HepG2 (cell line): Measurements from ENCODE around the gene CCNYL1. TPM values are rescaled to one million over a fixed set of nuclear protein-coding genes. Genes with fewer than 3 reads are reported as not detected.

Experiments used
- HES4 ChIP-seq: sonication (generic); formaldehyde crosslinking; IDR thresholded peaks from 2 replicates; pipeline ENCODE4 v1.9.0; 2021; ENCODE audit warnings: mild to moderate bottlenecking, missing genetic modification reagents, borderline replicate concordance
- HNRNPH1 ChIP-seq: fragments of 200-400 bp; formaldehyde crosslinking; optimal IDR thresholded peaks from 2 replicates; pipeline ENCODE3; 2017; ENCODE audit warnings: mild to moderate bottlenecking, low read depth, low read length
- MYC ChIP-seq: sonication (generic); formaldehyde crosslinking; IDR thresholded peaks from 2 replicates; pipeline ENCODE4 v1.9.0; 2021; ENCODE audit warnings: missing genetic modification reagents, borderline replicate concordance
- PPARG ChIP-seq: conservative IDR thresholded peaks from 2 replicates; pipeline ENCODE4 v1.6.1; 2016; ENCODE audit warnings: missing biosample characterization, missing genetic modification reagents
- RFX3 ChIP-seq: IDR thresholded peaks from 2 replicates; pipeline ENCODE4 v1.6.1; 2016; ENCODE audit warnings: missing biosample characterization, missing genetic modification reagents
- SIN3A ChIP-seq: IDR thresholded peaks from 2 replicates; pipeline ENCODE4 v1.6.1; 2011; ENCODE audit warnings: low read depth, mild to moderate bottlenecking, control low read depth, low read length, borderline replicate concordance
- SOX13 ChIP-seq, 3 experiments: fragments of 450-650 bp in 1 of 3; sonication (generic) in 1 of 3; formaldehyde crosslinking in 1 of 3; IDR thresholded peaks in 2 of 3; conservative IDR thresholded peaks in 1 of 3; 2 replicates each; pipeline versions ENCODE4 v1.5.0 to v1.6.1; 2016 to 2020; ENCODE audit warnings: antibody characterized with exemption in 1 of 3, mild to moderate bottlenecking in 1 of 3, missing compliant biosample characterization in 1 of 3, missing genetic modification reagents in 1 of 3, moderate library complexity in 1 of 3
- SP4 ChIP-seq: sonication (generic); formaldehyde crosslinking; IDR thresholded peaks from 2 replicates; pipeline ENCODE4 v1.8.1; 2023; ENCODE audit warnings: mild to moderate bottlenecking, missing genetic modification reagents
- TEAD3 ChIP-seq: optimal IDR thresholded peaks from 2 replicates; pipeline ENCODE3; 2016; ENCODE audit warnings: borderline replicate concordance
- ZFP90 ChIP-seq: sonication (generic); formaldehyde crosslinking; IDR thresholded peaks from 2 replicates; pipeline ENCODE4 v1.8.0; 2022; ENCODE audit warnings: missing genetic modification reagents, mild to moderate bottlenecking, inconsistent platforms, borderline replicate concordance
- ZMYM4 ChIP-seq: sonication (generic); formaldehyde crosslinking; IDR thresholded peaks from 2 replicates; pipeline ENCODE4 v1.8.1; 2023; ENCODE audit warnings: mild to moderate bottlenecking, missing genetic modification reagents
- ZNF644 ChIP-seq: IDR thresholded peaks from 2 replicates; pipeline ENCODE4 v1.6.1; 2016; ENCODE audit warnings: low read depth
- ZNF839 ChIP-seq: sonication (generic); formaldehyde crosslinking; IDR thresholded peaks from 2 replicates; pipeline ENCODE4 v1.4.0; 2020; ENCODE audit warnings: missing genetic modification reagents, mild to moderate bottlenecking, borderline replicate concordance
- polyA plus RNA-seq, 8 experiments: library from polyadenylated mRNA; depleted of rRNA in 3 of 8; stranded (reverse) in 7 of 8; unstranded in 1 of 8; fragments of >200 nt; fragmentation: Illumina TruSeq in 4 of 8; extraction: Trizol in 4 of 8; gene quantifications; 2 replicates each; pipeline versions ENCODE4 v1.2.1 to v1.2.3, GENCODE V29; 2011 to 2016; ENCODE audit warnings: low read depth in 4 of 8, missing spikeins in 1 of 8, mixed read lengths in 1 of 8; ENCODE audit not compliant: insufficient read depth in 1 of 8
- total RNA-seq, 5 experiments: library from RNA; depleted of rRNA; stranded (reverse); fragments of >200 nt; fragmentation: Illumina TruSeq; extraction: Trizol; gene quantifications; 2 replicates each; pipeline ENCODE4 v1.2.3, GENCODE V29; 2016; ENCODE audit warnings: low read depth in 1 of 5
- TF ChIP-seq, protein P1 (sequence below): sonication (generic); formaldehyde crosslinking; IDR thresholded peaks from 2 replicates; pipeline ENCODE4 v1.8.0; 2022; ENCODE audit warnings: missing genetic modification reagents, mild to moderate bottlenecking, moderate library complexity, borderline replicate concordance
- TF ChIP-seq, protein P2 (sequence below): sonication (generic); formaldehyde crosslinking; IDR thresholded peaks from 2 replicates; pipeline ENCODE4 v1.8.1; 2023; ENCODE audit warnings: missing genetic modification reagents, mild to moderate bottlenecking, borderline replicate concordance
- TF ChIP-seq, protein P3 (sequence below), 2 experiments: fragments of 450-650 bp in 1 of 2; sonication (generic) in 1 of 2; formaldehyde crosslinking; IDR thresholded peaks; 2 replicates each; pipeline versions ENCODE4 v1.5.0 to v1.8.0; 2020 to 2022; ENCODE audit warnings: mild to moderate bottlenecking in 1 of 2, missing genetic modification reagents in 1 of 2
- TF ChIP-seq, protein P4 (sequence below): sonication (generic); formaldehyde crosslinking; IDR thresholded peaks from 2 replicates; pipeline ENCODE4 v1.4.0; 2020; ENCODE audit warnings: missing genetic modification reagents, borderline replicate concordance
- TF ChIP-seq, protein P5 (sequence below): sonication (generic); formaldehyde crosslinking; IDR thresholded peaks from 2 replicates; pipeline ENCODE4 v1.8.0; 2022; ENCODE audit warnings: mild to moderate bottlenecking, missing genetic modification reagents, borderline replicate concordance
- TF ChIP-seq, protein P6 (sequence below): sonication (generic); formaldehyde crosslinking; IDR thresholded peaks from 2 replicates; pipeline ENCODE4 v1.8.0; 2023; ENCODE audit warnings: mild to moderate bottlenecking, missing genetic modification reagents

The CCNYL1 gene
- total and polyA plus RNA-seq, 2 of the 13 experiments (the other 11 are each of a cell fraction or from before 2014, with no cell fraction given), result 12.5 to 16.2 TPM

DNA sequence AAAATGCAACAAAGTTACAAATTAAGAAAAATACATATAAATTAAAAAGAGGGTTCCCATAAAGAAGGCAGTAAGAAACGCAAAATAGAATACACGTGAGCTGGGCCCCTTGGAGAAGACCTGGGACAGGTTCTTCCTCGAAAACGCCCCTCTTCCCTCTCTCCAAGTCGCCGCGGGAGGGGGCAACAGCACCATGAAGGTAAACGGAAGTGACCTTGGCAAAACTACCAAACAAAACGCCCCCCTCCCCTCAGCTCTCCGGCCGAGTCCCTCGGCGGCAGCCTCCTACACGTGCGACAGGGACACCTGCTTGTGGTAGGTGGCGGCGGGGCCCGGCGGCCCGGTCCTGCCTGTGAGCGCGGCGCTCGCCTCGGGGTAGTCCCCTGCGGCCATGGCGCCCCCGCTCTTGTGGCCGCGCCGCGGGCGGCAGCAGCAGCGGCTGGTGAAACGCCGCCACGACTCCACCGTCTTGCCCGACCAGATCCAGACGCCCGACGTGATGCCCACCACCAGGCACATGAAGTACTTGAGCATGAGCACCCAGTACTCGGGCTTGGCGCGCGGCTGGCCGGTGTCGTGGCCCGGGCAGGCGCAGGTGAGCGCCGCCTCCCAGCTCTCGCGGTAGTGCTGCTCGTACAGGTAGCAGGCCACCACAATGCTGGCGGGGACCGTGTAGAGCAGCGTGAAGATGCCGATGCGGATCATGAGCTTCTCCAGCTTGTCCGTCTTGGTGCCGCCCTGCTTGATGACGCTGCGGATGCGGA, 55.4 kb downstream of the CCNYL1 start (continued):
- TF ChIP-seq, protein P1, sequence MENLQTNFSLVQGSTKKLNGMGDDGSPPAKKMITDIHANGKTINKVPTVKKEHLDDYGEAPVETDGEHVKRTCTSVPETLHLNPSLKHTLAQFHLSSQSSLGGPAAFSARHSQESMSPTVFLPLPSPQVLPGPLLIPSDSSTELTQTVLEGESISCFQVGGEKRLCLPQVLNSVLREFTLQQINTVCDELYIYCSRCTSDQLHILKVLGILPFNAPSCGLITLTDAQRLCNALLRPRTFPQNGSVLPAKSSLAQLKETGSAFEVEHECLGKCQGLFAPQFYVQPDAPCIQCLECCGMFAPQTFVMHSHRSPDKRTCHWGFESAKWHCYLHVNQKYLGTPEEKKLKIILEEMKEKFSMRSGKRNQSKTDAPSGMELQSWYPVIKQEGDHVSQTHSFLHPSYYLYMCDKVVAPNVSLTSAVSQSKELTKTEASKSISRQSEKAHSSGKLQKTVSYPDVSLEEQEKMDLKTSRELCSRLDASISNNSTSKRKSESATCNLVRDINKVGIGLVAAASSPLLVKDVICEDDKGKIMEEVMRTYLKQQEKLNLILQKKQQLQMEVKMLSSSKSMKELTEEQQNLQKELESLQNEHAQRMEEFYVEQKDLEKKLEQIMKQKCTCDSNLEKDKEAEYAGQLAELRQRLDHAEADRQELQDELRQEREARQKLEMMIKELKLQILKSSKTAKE (CRISPR knock-in tag), result 0 out of 2 replicates have a peak, but pooled peaks have one; percentile 32
- peak; percentile 42; the same call in 1 of the 2 replicates for TF ChIP-seq ZMYM4
- TF ChIP-seq HNRNPH1, result no peak
- TF ChIP-seq, protein P2, sequence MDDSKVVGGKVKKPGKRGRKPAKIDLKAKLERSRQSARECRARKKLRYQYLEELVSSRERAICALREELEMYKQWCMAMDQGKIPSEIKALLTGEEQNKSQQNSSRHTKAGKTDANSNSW (CRISPR knock-in tag), result no peak
- peak; percentile 52 for TF ChIP-seq TEAD3 (CRISPR knock-in tag)
- TF ChIP-seq, protein P3, sequence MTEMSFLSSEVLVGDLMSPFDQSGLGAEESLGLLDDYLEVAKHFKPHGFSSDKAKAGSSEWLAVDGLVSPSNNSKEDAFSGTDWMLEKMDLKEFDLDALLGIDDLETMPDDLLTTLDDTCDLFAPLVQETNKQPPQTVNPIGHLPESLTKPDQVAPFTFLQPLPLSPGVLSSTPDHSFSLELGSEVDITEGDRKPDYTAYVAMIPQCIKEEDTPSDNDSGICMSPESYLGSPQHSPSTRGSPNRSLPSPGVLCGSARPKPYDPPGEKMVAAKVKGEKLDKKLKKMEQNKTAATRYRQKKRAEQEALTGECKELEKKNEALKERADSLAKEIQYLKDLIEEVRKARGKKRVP (CRISPR knock-in tag; IDR thresholded peaks at IDR 0.05), result peak in 1 of 2 experiments; percentile 52; a peak in 1 of 4 replicates
- no peak for TF ChIP-seq SIN3A
- peak; percentile 56; the same call in 1 of the 2 replicates for TF ChIP-seq MYC (CRISPR knock-in tag)
- no peak for TF ChIP-seq ZNF839 (CRISPR knock-in tag)
- TF ChIP-seq, protein P4, sequence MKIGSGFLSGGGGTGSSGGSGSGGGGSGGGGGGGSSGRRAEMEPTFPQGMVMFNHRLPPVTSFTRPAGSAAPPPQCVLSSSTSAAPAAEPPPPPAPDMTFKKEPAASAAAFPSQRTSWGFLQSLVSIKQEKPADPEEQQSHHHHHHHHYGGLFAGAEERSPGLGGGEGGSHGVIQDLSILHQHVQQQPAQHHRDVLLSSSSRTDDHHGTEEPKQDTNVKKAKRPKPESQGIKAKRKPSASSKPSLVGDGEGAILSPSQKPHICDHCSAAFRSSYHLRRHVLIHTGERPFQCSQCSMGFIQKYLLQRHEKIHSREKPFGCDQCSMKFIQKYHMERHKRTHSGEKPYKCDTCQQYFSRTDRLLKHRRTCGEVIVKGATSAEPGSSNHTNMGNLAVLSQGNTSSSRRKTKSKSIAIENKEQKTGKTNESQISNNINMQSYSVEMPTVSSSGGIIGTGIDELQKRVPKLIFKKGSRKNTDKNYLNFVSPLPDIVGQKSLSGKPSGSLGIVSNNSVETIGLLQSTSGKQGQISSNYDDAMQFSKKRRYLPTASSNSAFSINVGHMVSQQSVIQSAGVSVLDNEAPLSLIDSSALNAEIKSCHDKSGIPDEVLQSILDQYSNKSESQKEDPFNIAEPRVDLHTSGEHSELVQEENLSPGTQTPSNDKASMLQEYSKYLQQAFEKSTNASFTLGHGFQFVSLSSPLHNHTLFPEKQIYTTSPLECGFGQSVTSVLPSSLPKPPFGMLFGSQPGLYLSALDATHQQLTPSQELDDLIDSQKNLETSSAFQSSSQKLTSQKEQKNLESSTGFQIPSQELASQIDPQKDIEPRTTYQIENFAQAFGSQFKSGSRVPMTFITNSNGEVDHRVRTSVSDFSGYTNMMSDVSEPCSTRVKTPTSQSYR (CRISPR knock-in tag), result no peak
- TF ChIP-seq, protein P5, sequence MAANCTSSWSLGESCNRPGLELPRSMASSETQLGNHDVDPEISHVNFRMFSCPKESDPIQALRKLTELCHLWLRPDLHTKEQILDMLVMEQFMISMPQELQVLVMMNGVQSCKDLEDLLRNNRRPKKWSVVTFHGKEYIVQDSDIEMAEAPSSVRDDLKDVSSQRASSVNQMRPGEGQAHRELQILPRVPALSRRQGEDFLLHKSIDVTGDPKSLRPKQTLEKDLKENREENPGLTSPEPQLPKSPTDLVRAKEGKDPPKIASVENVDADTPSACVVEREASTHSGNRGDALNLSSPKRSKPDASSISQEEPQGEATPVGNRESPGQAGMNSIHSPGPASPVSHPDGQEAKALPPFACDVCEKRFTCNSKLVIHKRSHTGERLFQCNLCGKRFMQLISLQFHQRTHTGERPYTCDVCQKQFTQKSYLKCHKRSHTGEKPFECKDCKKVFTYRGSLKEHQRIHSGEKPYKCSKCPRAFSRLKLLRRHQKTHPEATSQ (CRISPR knock-in tag), result no peak
- no peak for TF ChIP-seq SOX13 (IDR thresholded peaks at IDR 0.05)
- 0 out of 4 replicates have a peak, but pooled peaks of 1 of the 2 experiments have one; percentile 49 for TF ChIP-seq SOX13 (CRISPR knock-in tag; conservative IDR thresholded peaks at IDR 0.05 in 1 of 2, IDR thresholded peaks at IDR 0.05 in 1 of 2)
- TF ChIP-seq PPARG (CRISPR knock-in tag), result no peak
- TF ChIP-seq HES4, result peak; percentile 90
- TF ChIP-seq ZFP90, result no peak
- TF ChIP-seq SP4, result no peak
- TF ChIP-seq ZNF644 (CRISPR knock-in tag), result no peak
- TF ChIP-seq RFX3 (CRISPR knock-in tag), result no peak
- TF ChIP-seq, protein P6, sequence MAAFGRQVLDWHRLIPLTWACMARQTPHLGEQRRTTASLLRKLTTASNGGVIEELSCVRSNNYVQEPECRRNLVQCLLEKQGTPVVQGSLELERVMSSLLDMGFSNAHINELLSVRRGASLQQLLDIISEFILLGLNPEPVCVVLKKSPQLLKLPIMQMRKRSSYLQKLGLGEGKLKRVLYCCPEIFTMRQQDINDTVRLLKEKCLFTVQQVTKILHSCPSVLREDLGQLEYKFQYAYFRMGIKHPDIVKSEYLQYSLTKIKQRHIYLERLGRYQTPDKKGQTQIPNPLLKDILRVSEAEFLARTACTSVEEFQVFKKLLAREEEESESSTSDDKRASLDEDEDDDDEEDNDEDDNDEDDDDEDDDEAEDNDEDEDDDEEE (CRISPR knock-in tag), result peak; percentile 52; the same call in 1 of the 2 replicates
